ENCODE measurements around the gene UBP1. TPM values are rescaled to one million over a fixed set of nuclear protein-coding genes. Genes with fewer than 3 reads are reported as not detected.
A peak's percentile ranks its signal among the peaks of the same experiment; 100 is the strongest.
"Not testable (repeated sequence)": the region's sequence is repeated elsewhere in the genome, so short reads cannot be mapped to it uniquely, and the experiment has no call there.

Gene UBP1
- total and polyA plus RNA-seq, 8 donors: 21.0 to 150 (median 67.3) TPM

GRCh38 chr3:33424606-33425452 is 15.4 kb downstream of the UBP1 start:
- H3K4me1 ChIP-seq: peaks cover 13 to 53% (median 33%) of the 10 kb centered on the region in 4 donors
- H3K4me3 ChIP-seq: no peak overlapping the region
- H3K27me3 ChIP-seq: no peaks in the 10 kb centered on the region
- 83 to 92% (median 87%) methylated on average over 10 of the region's 10 CpGs for WGBS, 5 donors
- no peak for TF ChIP-seq POLR2AphosphoS5 (IDR thresholded peaks at IDR 0.05)
- TF ChIP-seq POLR2A (IDR thresholded peaks at IDR 0.05): no peak
- TF ChIP-seq EP300 (IDR thresholded peaks at IDR 0.05): no peak
- TF ChIP-seq, protein P1, sequence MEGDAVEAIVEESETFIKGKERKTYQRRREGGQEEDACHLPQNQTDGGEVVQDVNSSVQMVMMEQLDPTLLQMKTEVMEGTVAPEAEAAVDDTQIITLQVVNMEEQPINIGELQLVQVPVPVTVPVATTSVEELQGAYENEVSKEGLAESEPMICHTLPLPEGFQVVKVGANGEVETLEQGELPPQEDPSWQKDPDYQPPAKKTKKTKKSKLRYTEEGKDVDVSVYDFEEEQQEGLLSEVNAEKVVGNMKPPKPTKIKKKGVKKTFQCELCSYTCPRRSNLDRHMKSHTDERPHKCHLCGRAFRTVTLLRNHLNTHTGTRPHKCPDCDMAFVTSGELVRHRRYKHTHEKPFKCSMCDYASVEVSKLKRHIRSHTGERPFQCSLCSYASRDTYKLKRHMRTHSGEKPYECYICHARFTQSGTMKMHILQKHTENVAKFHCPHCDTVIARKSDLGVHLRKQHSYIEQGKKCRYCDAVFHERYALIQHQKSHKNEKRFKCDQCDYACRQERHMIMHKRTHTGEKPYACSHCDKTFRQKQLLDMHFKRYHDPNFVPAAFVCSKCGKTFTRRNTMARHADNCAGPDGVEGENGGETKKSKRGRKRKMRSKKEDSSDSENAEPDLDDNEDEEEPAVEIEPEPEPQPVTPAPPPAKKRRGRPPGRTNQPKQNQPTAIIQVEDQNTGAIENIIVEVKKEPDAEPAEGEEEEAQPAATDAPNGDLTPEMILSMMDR (IDR thresholded peaks at IDR 0.05): no peak
- H3K9me3 ChIP-seq: no peaks in the 10 kb centered on the region
- peaks cover 0 to 48% (median 40%) of the 10 kb centered on the region in 4 donors for H3K36me3 ChIP-seq
- H3K27ac ChIP-seq: no peak overlapping the region
- intact Hi-C loops (cut with DNase I; ENCODE audit: low total_unique reads): no loop called here
- DNase-seq: no peak

DNA sequence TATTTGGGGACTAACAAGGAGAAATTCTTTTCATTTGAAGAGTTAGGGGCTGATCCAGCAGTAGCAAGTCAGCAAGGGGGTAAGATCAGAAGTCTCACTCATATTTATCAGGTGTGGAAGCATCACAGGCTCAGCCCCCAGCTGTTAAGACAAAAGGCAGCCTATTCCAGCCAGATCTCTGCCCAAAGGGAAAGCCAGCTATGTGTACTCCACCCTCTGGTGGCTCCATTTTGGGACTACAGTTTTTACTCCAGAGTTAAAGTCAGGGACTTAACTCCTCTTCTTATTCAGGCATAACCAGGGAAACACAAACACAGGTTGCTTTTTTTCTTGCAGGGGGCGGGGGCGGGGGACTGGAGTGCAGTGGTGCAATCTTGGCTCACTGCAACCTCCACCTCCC is 19.2 kb downstream of the UBP1 start:
- intact Hi-C loops (cut with DNase I; ENCODE audit: low total_unique reads): no loop called here
- DNase-seq: no peak
- WGBS, 5 donors: 89 to 100% (median 95%) methylated on average over 2 of the region's 2 CpGs
- H3K4me1 ChIP-seq: peaks cover 0 to 17% (median 11%) of the 10 kb centered on the region in 4 donors
- TF ChIP-seq POLR2AphosphoS5 (IDR thresholded peaks at IDR 0.05) (no peak), EP300 (IDR thresholded peaks at IDR 0.05) (no peak), POLR2A (IDR thresholded peaks at IDR 0.05) (no peak)
- TF ChIP-seq, protein P1 (IDR thresholded peaks at IDR 0.05): no peak
- H3K36me3 ChIP-seq: peaks cover 4 to 78% (median 57%) of the 10 kb centered on the region in 4 donors
- H3K4me3 ChIP-seq: no peak overlapping the region
- H3K27ac ChIP-seq: no peak overlapping the region
- no peaks in the 10 kb centered on the region for H3K27me3 ChIP-seq
- no peaks in the 10 kb centered on the region for H3K9me3 ChIP-seq

- peak overlapping the region in 1 of 5 donors; percentile 23 for H3K27ac ChIP-seq
- intact Hi-C loops (cut with DNase I; ENCODE audit: low total_unique reads): no loop called here
- TF ChIP-seq, protein P1 (IDR thresholded peaks at IDR 0.05): no peak
- TF ChIP-seq POLR2AphosphoS5 (IDR thresholded peaks at IDR 0.05): no peak
Measured at GRCh38 chr3:33419948-33420347, 20.3 kb downstream of the UBP1 start.

GRCh38 chr3:33417066-33417673 is 23.0 kb downstream of the UBP1 start:
- Histone ChIP-seq H3K4me1 (peaks cover 0 to 4% (median 0%) of the 10 kb centered on the region in 4 donors), H3K27ac (no peak overlapping the region), H3K9me3 (no peaks in the 10 kb centered on the region), H3K27me3 (no peaks in the 10 kb centered on the region), H3K36me3 (peaks cover 15 to 77% (median 61%) of the 10 kb centered on the region in 4 donors), H3K4me3 (no peak overlapping the region)
- WGBS, 5 donors: 78 to 97% (median 88%) methylated on average over 3 of the region's 3 CpGs
- intact Hi-C loops (cut with DNase I; ENCODE audit: low total_unique reads): no loop called here
- TF ChIP-seq, protein P1 (IDR thresholded peaks at IDR 0.05): no peak
- TF ChIP-seq POLR2A (IDR thresholded peaks at IDR 0.05) (no peak), EP300 (IDR thresholded peaks at IDR 0.05) (no peak), POLR2AphosphoS5 (IDR thresholded peaks at IDR 0.05) (no peak)
- no peak for DNase-seq

More at GRCh38 chr3:33419948-33420347, 20.3 kb downstream of the UBP1 start:
- Histone ChIP-seq H3K4me3 (no peak overlapping the region), H3K27me3 (no peaks in the 10 kb centered on the region), H3K36me3 (peaks cover 4 to 81% (median 62%) of the 10 kb centered on the region in 4 donors), H3K9me3 (no peaks in the 10 kb centered on the region), H3K4me1 (peaks cover 0 to 14% (median 4%) of the 10 kb centered on the region in 4 donors)
- no peak for DNase-seq
- 86 to 95% (median 93%) methylated on average over 1 of the region's 1 CpG for WGBS, 5 donors

GRCh38 chr3:33410816-33411215 is 29.4 kb downstream of the UBP1 start:
- H3K4me1 ChIP-seq; H3K9me3 ChIP-seq; DNase-seq; intact Hi-C loops (cut with DNase I; ENCODE audit: low total_unique reads); H3K27me3 ChIP-seq; H3K4me3 ChIP-seq; H3K27ac ChIP-seq: not testable (repeated sequence)
- H3K36me3 ChIP-seq: peaks cover 34 to 86% (median 81%) of the 10 kb centered on the region in 4 donors
- WGBS, 5 donors: 94 to 99% (median 96%) methylated on average over 3 of the region's 3 CpGs
